ENCODE results near the gene PPM1J.

The PPM1J gene

GRCh38 chr1:112696578-112697314, 18.4 kb downstream of the PPM1J start:
- Histone ChIP-seq H3K36me3 (ENCODE audit: control insufficient read depth in 4 of 4, insufficient read depth in 4 of 4, low read length in 3 of 4) (peaks cover 5 to 75% (median 53%) of the 10 kb centered on the region in 4 experiments), H3K4me1 (ENCODE audit: control extremely low read depth in 1 of 4, control insufficient read depth in 4 of 4, insufficient read depth in 4 of 4, low read length in 3 of 4) (peaks cover 6 to 31% (median 25%) of the 10 kb centered on the region in 4 experiments), H3K27ac (ENCODE audit: insufficient read depth in 1 of 2, low read depth in 1 of 2, low read length in 2 of 2, poor library complexity in 1 of 2, severe bottlenecking in 2 of 2) (no peak overlapping the region), H3K27me3 (replicated peaks in 2 of 5; ENCODE audit: control insufficient read depth in 4 of 5, insufficient read depth in 5 of 5, low read length in 4 of 5) (no peaks in the 10 kb centered on the region), H3K4me3 (ENCODE audit: control insufficient read depth in 1 of 7, extremely low read depth in 1 of 7, insufficient read depth in 4 of 7, low read depth in 2 of 7, low read length in 6 of 7) (no peak overlapping the region), H3K9me3 (ENCODE audit: control extremely low read depth in 1 of 5, control insufficient read depth in 4 of 5, insufficient read depth in 2 of 5, low read depth in 1 of 5, low read length in 4 of 5) (no peaks in the 10 kb centered on the region)
- WGBS (ENCODE audit: insufficient coverage), result 100% methylated on average over 7 of the region's 7 CpGs
- POLR2A ChIA-PET, result interaction anchor here (0.6 kb wide), 1 partner anchor 71 kb away, joined by 4 read pairs; no protein-coding TSS in a partner anchor
- CTCF ChIA-PET, result interaction anchor here (0.5 kb wide), 1 partner anchor 144 kb away, joined by 3 read pairs; no protein-coding TSS in a partner anchor
- no peak for DNase-seq

- no peaks in the 10 kb centered on the region for H3K27me3 ChIP-seq (replicated peaks in 2 of 5; ENCODE audit: control insufficient read depth in 4 of 5, insufficient read depth in 5 of 5, low read length in 4 of 5)
- peaks cover 10 to 79% (median 54%) of the 10 kb centered on the region in 4 experiments for H3K36me3 ChIP-seq (ENCODE audit: control insufficient read depth in 4 of 4, insufficient read depth in 4 of 4, low read length in 3 of 4)
- H3K4me1 ChIP-seq (ENCODE audit: control extremely low read depth in 1 of 4, control insufficient read depth in 4 of 4, insufficient read depth in 4 of 4, low read length in 3 of 4), result peaks cover 6 to 16% (median 11%) of the 10 kb centered on the region in 4 experiments
- no peak for DNase-seq
- no peaks in the 10 kb centered on the region for H3K9me3 ChIP-seq (ENCODE audit: control extremely low read depth in 1 of 5, control insufficient read depth in 4 of 5, insufficient read depth in 2 of 5, low read depth in 1 of 5, low read length in 4 of 5)
- H3K4me3 ChIP-seq (ENCODE audit: control insufficient read depth in 1 of 7, extremely low read depth in 1 of 7, insufficient read depth in 4 of 7, low read depth in 2 of 7, low read length in 6 of 7), result no peak overlapping the region
- CTCF ChIA-PET, result interaction anchor here (1.6 kb wide), 1 partner anchor 21 kb away, joined by 3 read pairs; no protein-coding TSS in a partner anchor
- POLR2A ChIA-PET, result no interaction called here
- H3K27ac ChIP-seq (ENCODE audit: insufficient read depth in 1 of 2, low read depth in 1 of 2, low read length in 2 of 2, poor library complexity in 1 of 2, severe bottlenecking in 2 of 2), result no peak overlapping the region
- WGBS (ENCODE audit: insufficient coverage), result 96% methylated on average over 8 of the region's 9 CpGs
Measured at GRCh38 chr1:112695276-112695675, 19.9 kb downstream of the PPM1J start.

- Histone ChIP-seq H3K36me3 (ENCODE audit: control insufficient read depth in 4 of 4, insufficient read depth in 4 of 4, low read length in 3 of 4) (peaks cover 10 to 82% (median 53%) of the 10 kb centered on the region in 4 experiments), H3K27ac (ENCODE audit: insufficient read depth in 1 of 2, low read depth in 1 of 2, low read length in 2 of 2, poor library complexity in 1 of 2, severe bottlenecking in 2 of 2) (no peak overlapping the region), H3K4me3 (ENCODE audit: control insufficient read depth in 1 of 7, extremely low read depth in 1 of 7, insufficient read depth in 4 of 7, low read depth in 2 of 7, low read length in 6 of 7) (no peak overlapping the region), H3K27me3 (replicated peaks in 2 of 5; ENCODE audit: control insufficient read depth in 4 of 5, insufficient read depth in 5 of 5, low read length in 4 of 5) (no peaks in the 10 kb centered on the region), H3K4me1 (ENCODE audit: control extremely low read depth in 1 of 4, control insufficient read depth in 4 of 4, insufficient read depth in 4 of 4, low read length in 3 of 4) (peaks cover 0 to 8% (median 2%) of the 10 kb centered on the region in 4 experiments), H3K9me3 (ENCODE audit: control extremely low read depth in 1 of 5, control insufficient read depth in 4 of 5, insufficient read depth in 2 of 5, low read depth in 1 of 5, low read length in 4 of 5) (no peaks in the 10 kb centered on the region)
- DNase-seq, result no peak
- 96% methylated on average over 15 of the region's 15 CpGs for WGBS (ENCODE audit: insufficient coverage)
- ChIA-PET CTCF (interaction anchor here (1.0 to 1.7 kb wide), 6 partner anchors 10 to 59 kb away, joined by 3 to 6 read pairs (median 3); partner anchors contain the start of gene MOV10), POLR2A (no interaction called here)
Measured at GRCh38 chr1:112694363-112694929, 20.7 kb downstream of the PPM1J start.

GRCh38 chr1:112693821-112694220, 21.3 kb downstream of the PPM1J start:
- Histone ChIP-seq H3K4me1 (ENCODE audit: control extremely low read depth in 1 of 4, control insufficient read depth in 4 of 4, insufficient read depth in 4 of 4, low read length in 3 of 4) (peaks cover 0 to 2% (median 0%) of the 10 kb centered on the region in 4 experiments), H3K9me3 (ENCODE audit: control extremely low read depth in 1 of 5, control insufficient read depth in 4 of 5, insufficient read depth in 2 of 5, low read depth in 1 of 5, low read length in 4 of 5) (no peaks in the 10 kb centered on the region), H3K4me3 (ENCODE audit: control insufficient read depth in 1 of 7, extremely low read depth in 1 of 7, insufficient read depth in 4 of 7, low read depth in 2 of 7, low read length in 6 of 7) (no peak overlapping the region), H3K27ac (ENCODE audit: insufficient read depth in 1 of 2, low read depth in 1 of 2, low read length in 2 of 2, poor library complexity in 1 of 2, severe bottlenecking in 2 of 2) (no peak overlapping the region), H3K36me3 (ENCODE audit: control insufficient read depth in 4 of 4, insufficient read depth in 4 of 4, low read length in 3 of 4) (peaks cover 12 to 84% (median 52%) of the 10 kb centered on the region in 4 experiments), H3K27me3 (replicated peaks in 2 of 5; ENCODE audit: control insufficient read depth in 4 of 5, insufficient read depth in 5 of 5, low read length in 4 of 5) (no peaks in the 10 kb centered on the region)
- POLR2A ChIA-PET, result no interaction called here
- 97% methylated on average over 6 of the region's 6 CpGs for WGBS (ENCODE audit: insufficient coverage)
- CTCF ChIA-PET, result interaction anchor here (1.0 to 1.7 kb wide), 7 partner anchors 11 to 58 kb away, joined by 3 to 6 read pairs (median 3); partner anchors contain the start of gene MOV10
- DNase-seq, result no peak

- WGBS (ENCODE audit: insufficient coverage), result 100% methylated on average over 4 of the region's 5 CpGs
- POLR2A ChIA-PET, result interaction anchor here (1.3 kb wide), 1 partner anchor 17 kb away, joined by 3 read pairs; no protein-coding TSS in a partner anchor
- H3K36me3 ChIP-seq (ENCODE audit: control insufficient read depth in 4 of 4, insufficient read depth in 4 of 4, low read length in 3 of 4), result peaks cover 12 to 77% (median 49%) of the 10 kb centered on the region in 4 experiments
Measured at GRCh38 chr1:112692681-112693080, 22.5 kb downstream of the PPM1J start.

GRCh38 chr1:112689842-112690237, 25.3 kb downstream of the PPM1J start:
- Histone ChIP-seq H3K9me3 (ENCODE audit: control extremely low read depth in 1 of 5, control insufficient read depth in 4 of 5, insufficient read depth in 2 of 5, low read depth in 1 of 5, low read length in 4 of 5) (no peaks in the 10 kb centered on the region), H3K4me3 (ENCODE audit: control insufficient read depth in 1 of 7, extremely low read depth in 1 of 7, insufficient read depth in 4 of 7, low read depth in 2 of 7, low read length in 6 of 7) (no peak overlapping the region), H3K27ac (ENCODE audit: insufficient read depth in 1 of 2, low read depth in 1 of 2, low read length in 2 of 2, poor library complexity in 1 of 2, severe bottlenecking in 2 of 2) (no peak overlapping the region), H3K27me3 (replicated peaks in 2 of 5; ENCODE audit: control insufficient read depth in 4 of 5, insufficient read depth in 5 of 5, low read length in 4 of 5) (no peaks in the 10 kb centered on the region), H3K36me3 (ENCODE audit: control insufficient read depth in 4 of 4, insufficient read depth in 4 of 4, low read length in 3 of 4) (peaks cover 9 to 56% (median 33%) of the 10 kb centered on the region in 4 experiments), H3K4me1 (ENCODE audit: control extremely low read depth in 1 of 4, control insufficient read depth in 4 of 4, insufficient read depth in 4 of 4, low read length in 3 of 4) (no peaks in the 10 kb centered on the region)
- ChIA-PET CTCF (interaction anchor here (1.3 to 2.0 kb wide), 2 partner anchors 9 to 14 kb away, joined by 3 to 10 read pairs; no protein-coding TSS in a partner anchor), POLR2A (no interaction called here)
- WGBS (ENCODE audit: insufficient coverage), result 97% methylated on average over 10 of the region's 11 CpGs
- DNase-seq, result no peak

More at GRCh38 chr1:112692681-112693080, 22.5 kb downstream of the PPM1J start:
- Histone ChIP-seq H3K4me1 (ENCODE audit: control extremely low read depth in 1 of 4, control insufficient read depth in 4 of 4, insufficient read depth in 4 of 4, low read length in 3 of 4) (no peaks in the 10 kb centered on the region), H3K27ac (ENCODE audit: insufficient read depth in 1 of 2, low read depth in 1 of 2, low read length in 2 of 2, poor library complexity in 1 of 2, severe bottlenecking in 2 of 2) (no peak overlapping the region), H3K4me3 (ENCODE audit: control insufficient read depth in 1 of 7, extremely low read depth in 1 of 7, insufficient read depth in 4 of 7, low read depth in 2 of 7, low read length in 6 of 7) (no peak overlapping the region), H3K9me3 (ENCODE audit: control extremely low read depth in 1 of 5, control insufficient read depth in 4 of 5, insufficient read depth in 2 of 5, low read depth in 1 of 5, low read length in 4 of 5) (no peaks in the 10 kb centered on the region), H3K27me3 (replicated peaks in 2 of 5; ENCODE audit: control insufficient read depth in 4 of 5, insufficient read depth in 5 of 5, low read length in 4 of 5) (no peaks in the 10 kb centered on the region)
- CTCF ChIA-PET, result interaction anchor here (0.9 to 1.1 kb wide), 4 partner anchors 17 to 41 kb away, joined by 3 read pairs; partner anchors contain the start of gene MOV10
- DNase-seq, result no peak

Data from common myeloid progenitor, CD34-positive (primary cell).